ENCODE results near the gene RGS7. TPM values are rescaled to one million over a fixed set of nuclear protein-coding genes. Genes with fewer than 3 reads are reported as not detected.

RGS7 gene
- polyA plus RNA-seq, 3 donors from 2014 or later: not detected

- Mint-ChIP-seq H3K4me1 (no peaks in the 10 kb centered on the region), H3K36me3 (no peaks in the 10 kb centered on the region), H3K27me3 (ENCODE audit: low read depth in 3 of 3) (peaks cover 0 to 1% (median 0%) of the 10 kb centered on the region in 3 donors), H3K27ac (no peak overlapping the region), H3K4me3 (no peak overlapping the region), H3K9me3 (peaks cover 7 to 30% (median 13%) of the 10 kb centered on the region in 6 donors)
- DNase-seq: no peak
These were observed 270.3 kb downstream of the RGS7 start for GRCh38 chr1:241086686-241087085.

DNA sequence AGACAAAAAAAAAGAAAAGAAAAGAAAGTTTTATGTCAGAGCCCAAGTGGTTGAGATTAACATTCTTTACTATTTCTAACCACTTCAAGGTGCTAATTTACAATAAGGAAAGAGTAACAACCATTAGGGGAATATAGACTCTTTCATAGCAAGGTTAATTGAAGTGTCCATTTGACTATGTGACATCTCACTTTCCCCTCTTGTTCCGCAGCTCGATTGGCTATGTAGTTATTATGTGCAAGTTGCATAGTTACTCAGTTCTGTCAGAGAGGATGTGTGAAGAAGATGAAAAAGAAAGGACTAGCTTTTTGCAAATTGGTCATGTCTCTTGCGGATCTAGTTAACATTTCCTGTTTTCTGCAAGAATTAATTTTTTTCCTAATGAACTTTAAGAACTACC is 273.7 kb downstream of the RGS7 start:
- H3K27ac Mint-ChIP-seq: no peak overlapping the region
- no peaks in the 10 kb centered on the region for H3K4me1 Mint-ChIP-seq
- no peak overlapping the region for H3K4me3 Mint-ChIP-seq
- no peak for DNase-seq
- H3K27me3 Mint-ChIP-seq (ENCODE audit: low read depth in 3 of 3): peaks cover 0 to 3% (median 1%) of the 10 kb centered on the region in 3 donors
- H3K36me3 Mint-ChIP-seq: no peaks in the 10 kb centered on the region
- H3K9me3 Mint-ChIP-seq: peaks cover 3 to 30% (median 10%) of the 10 kb centered on the region in 6 donors

GRCh38 chr1:241081473-241081872 is 275.5 kb downstream of the RGS7 start:
- Mint-ChIP-seq H3K36me3 (no peaks in the 10 kb centered on the region), H3K27me3 (ENCODE audit: low read depth in 3 of 3) (peaks cover 0 to 3% (median 1%) of the 10 kb centered on the region in 3 donors), H3K9me3 (peaks cover 0 to 23% (median 6%) of the 10 kb centered on the region in 6 donors), H3K4me3 (no peak overlapping the region), H3K4me1 (no peaks in the 10 kb centered on the region), H3K27ac (no peak overlapping the region)
- no peak for DNase-seq

- H3K27ac Mint-ChIP-seq: no peak overlapping the region
These were observed 277.5 kb downstream of the RGS7 start for GRCh38 chr1:241079459-241079858.

GRCh38 chr1:241079047-241079446 is 278.0 kb downstream of the RGS7 start:
- H3K27ac Mint-ChIP-seq: no peak overlapping the region
- H3K4me1 Mint-ChIP-seq: no peaks in the 10 kb centered on the region
- no peak for DNase-seq

More at GRCh38 chr1:241079459-241079858, 277.5 kb downstream of the RGS7 start:
- Mint-ChIP-seq H3K4me1 (no peaks in the 10 kb centered on the region), H3K27me3 (ENCODE audit: low read depth in 3 of 3) (peaks cover 0 to 3% (median 1%) of the 10 kb centered on the region in 3 donors), H3K4me3 (no peak overlapping the region), H3K9me3 (peaks cover 0 to 12% (median 4%) of the 10 kb centered on the region in 6 donors), H3K36me3 (no peaks in the 10 kb centered on the region)
- DNase-seq: no peak

GRCh38 chr1:241077386-241078147 is 279.4 kb downstream of the RGS7 start:
- Mint-ChIP-seq H3K27ac (no peak overlapping the region), H3K4me1 (no peaks in the 10 kb centered on the region), H3K27me3 (ENCODE audit: low read depth in 3 of 3) (peaks cover 0 to 3% (median 1%) of the 10 kb centered on the region in 3 donors), H3K9me3 (peaks cover 0 to 14% (median 4%) of the 10 kb centered on the region in 6 donors), H3K36me3 (no peaks in the 10 kb centered on the region), H3K4me3 (no peak overlapping the region)
- DNase-seq: no peak

More at GRCh38 chr1:241079047-241079446, 278.0 kb downstream of the RGS7 start:
- peaks cover 0 to 9% (median 4%) of the 10 kb centered on the region in 6 donors for H3K9me3 Mint-ChIP-seq
- H3K36me3 Mint-ChIP-seq: no peaks in the 10 kb centered on the region
- no peak overlapping the region for H3K4me3 Mint-ChIP-seq
- H3K27me3 Mint-ChIP-seq (ENCODE audit: low read depth in 3 of 3): peaks cover 0 to 3% (median 1%) of the 10 kb centered on the region in 3 donors

DNA sequence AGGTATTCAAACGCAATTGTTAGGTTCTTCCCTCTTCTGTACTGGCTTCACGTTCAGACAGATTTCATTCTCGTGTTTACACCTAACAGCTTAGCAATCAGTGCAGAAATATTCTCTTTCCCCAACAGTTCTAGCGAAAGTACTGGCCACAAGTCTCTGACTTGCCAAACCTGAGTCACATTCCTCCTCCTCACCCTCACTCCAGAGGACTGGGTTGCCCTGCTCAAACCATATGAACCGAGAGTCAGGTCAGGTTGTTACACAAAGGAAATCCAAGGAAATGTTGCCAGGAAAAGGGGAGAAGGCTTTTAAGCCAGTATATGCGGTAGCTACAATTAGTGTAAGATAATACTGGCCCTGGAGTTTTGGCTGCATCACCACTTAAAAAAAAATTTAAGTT is 282.5 kb downstream of the RGS7 start:
- DNase-seq: no peak
- H3K4me1 Mint-ChIP-seq: no peaks in the 10 kb centered on the region
- H3K27me3 Mint-ChIP-seq (ENCODE audit: low read depth in 3 of 3): peaks cover 0 to 3% (median 1%) of the 10 kb centered on the region in 3 donors
- peaks cover 0 to 9% (median 4%) of the 10 kb centered on the region in 6 donors for H3K9me3 Mint-ChIP-seq
- H3K36me3 Mint-ChIP-seq: no peaks in the 10 kb centered on the region
- H3K4me3 Mint-ChIP-seq: no peak overlapping the region
- no peak overlapping the region for H3K27ac Mint-ChIP-seq

DNA sequence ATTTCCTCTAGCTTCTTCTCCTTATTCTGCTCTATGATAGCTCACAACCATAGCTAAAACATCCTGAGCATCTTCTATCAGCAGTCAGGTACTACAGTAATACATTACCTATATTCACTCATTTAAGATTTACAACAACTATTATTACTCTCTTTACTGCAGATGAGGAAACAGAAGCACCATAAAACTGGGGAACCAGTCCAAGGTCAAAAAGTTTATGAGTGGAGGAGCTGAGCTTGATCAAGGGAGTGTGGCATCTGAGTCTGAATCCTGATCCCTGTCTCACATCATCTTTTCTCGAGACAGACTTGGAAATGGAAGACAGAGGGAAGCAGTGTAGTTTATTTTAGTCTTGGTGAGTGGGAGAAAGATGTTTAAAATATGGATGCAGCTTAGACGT is 288.6 kb downstream of the RGS7 start:
- Mint-ChIP-seq H3K27me3 (ENCODE audit: low read depth in 3 of 3) (peaks cover 0 to 1% (median 0%) of the 10 kb centered on the region in 3 donors), H3K36me3 (no peaks in the 10 kb centered on the region), H3K4me3 (no peak overlapping the region), H3K4me1 (no peaks in the 10 kb centered on the region), H3K9me3 (peaks cover 0 to 12% (median 7%) of the 10 kb centered on the region in 6 donors), H3K27ac (no peak overlapping the region)
- DNase-seq: no peak

DNA sequence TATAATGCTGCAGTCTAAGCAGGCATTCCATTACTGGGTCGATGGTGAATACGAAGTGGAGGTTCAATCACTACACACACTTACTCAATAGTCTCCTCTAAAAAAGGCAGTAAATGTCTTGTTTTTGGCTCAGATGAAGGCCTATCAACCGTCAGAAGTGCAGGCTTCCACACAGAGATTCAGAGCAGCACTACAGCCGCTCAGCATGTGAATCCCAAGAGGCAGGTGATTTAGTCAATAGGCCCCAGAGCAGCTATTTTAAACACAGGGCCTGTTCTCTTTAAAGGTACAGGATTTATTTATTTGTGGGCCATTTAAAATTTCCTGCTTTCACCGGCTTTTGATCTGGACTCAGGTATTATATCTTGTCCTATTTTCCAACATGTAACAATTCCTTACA is 293.7 kb downstream of the RGS7 start:
- Mint-ChIP-seq H3K4me3 (no peak overlapping the region), H3K36me3 (no peaks in the 10 kb centered on the region), H3K9me3 (peaks cover 2 to 15% (median 6%) of the 10 kb centered on the region in 6 donors), H3K4me1 (no peaks in the 10 kb centered on the region), H3K27me3 (ENCODE audit: low read depth in 3 of 3) (no peaks in the 10 kb centered on the region), H3K27ac (no peak overlapping the region)
- DNase-seq: no peak

GRCh38 chr1:241061062-241061461 is 295.9 kb downstream of the RGS7 start:
- Mint-ChIP-seq H3K27me3 (ENCODE audit: low read depth in 3 of 3) (peaks cover 0 to 1% (median 0%) of the 10 kb centered on the region in 3 donors), H3K9me3 (peaks cover 2 to 16% (median 5%) of the 10 kb centered on the region in 6 donors), H3K4me3 (no peak overlapping the region), H3K27ac (no peak overlapping the region), H3K36me3 (no peaks in the 10 kb centered on the region), H3K4me1 (no peaks in the 10 kb centered on the region)
- no peak for DNase-seq

DNA sequence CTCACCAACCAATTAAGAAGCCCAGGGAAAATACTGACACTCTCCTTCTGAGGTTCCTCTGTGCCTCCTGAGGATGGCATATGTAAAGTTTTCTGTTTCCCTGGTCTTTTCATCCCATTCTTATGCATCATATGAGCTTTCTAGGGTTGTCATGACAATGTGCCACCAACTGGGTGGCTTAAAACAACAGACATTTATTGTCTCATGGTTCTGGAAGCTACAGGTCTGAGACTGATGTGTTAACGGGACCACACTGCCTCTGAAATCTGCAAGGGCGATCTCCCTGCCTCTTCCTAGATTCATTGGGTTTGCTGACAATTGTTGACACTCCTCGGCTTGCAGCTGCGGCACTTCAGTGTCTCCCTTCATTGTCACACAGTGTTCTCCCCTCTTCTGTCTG is 308.4 kb downstream of the RGS7 start:
- no peaks in the 10 kb centered on the region for H3K27me3 Mint-ChIP-seq (ENCODE audit: low read depth in 3 of 3)
- no peak for DNase-seq
- H3K4me3 Mint-ChIP-seq: no peak overlapping the region
- H3K27ac Mint-ChIP-seq: no peak overlapping the region
- H3K4me1 Mint-ChIP-seq: no peaks in the 10 kb centered on the region
- no peaks in the 10 kb centered on the region for H3K36me3 Mint-ChIP-seq
- H3K9me3 Mint-ChIP-seq: peaks cover 0 to 16% (median 9%) of the 10 kb centered on the region in 6 donors

DNA sequence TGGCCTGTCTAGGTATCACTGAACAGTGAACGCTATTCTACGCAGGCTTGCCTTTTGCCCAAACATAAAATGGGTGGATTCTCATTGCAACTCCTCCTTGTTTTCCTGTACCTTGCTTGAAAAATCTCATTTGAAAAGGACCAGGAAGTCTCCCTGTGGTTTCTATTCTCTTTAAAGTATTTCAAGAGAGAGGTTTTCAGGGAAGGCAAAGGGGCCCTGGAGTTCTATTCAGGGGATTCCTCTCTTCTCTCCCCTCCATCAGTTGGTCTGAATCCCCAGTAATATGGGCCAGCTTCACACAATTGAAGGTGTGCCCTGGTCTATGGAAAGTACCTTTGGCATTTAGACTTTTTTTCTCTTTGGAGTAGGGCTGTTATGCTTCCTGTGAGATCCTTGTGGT is 311.3 kb downstream of the RGS7 start:
- H3K27me3 Mint-ChIP-seq (ENCODE audit: low read depth in 3 of 3): no peaks in the 10 kb centered on the region
- no peak overlapping the region for H3K4me3 Mint-ChIP-seq
- no peak overlapping the region for H3K27ac Mint-ChIP-seq
- H3K9me3 Mint-ChIP-seq: peaks cover 0 to 19% (median 6%) of the 10 kb centered on the region in 6 donors
- no peaks in the 10 kb centered on the region for H3K4me1 Mint-ChIP-seq
- no peaks in the 10 kb centered on the region for H3K36me3 Mint-ChIP-seq
- DNase-seq: no peak

GRCh38 chr1:241034203-241034936 is 322.6 kb downstream of the RGS7 start:
- Mint-ChIP-seq H3K36me3 (no peaks in the 10 kb centered on the region), H3K27ac (no peak overlapping the region), H3K9me3 (peaks cover 0 to 20% (median 2%) of the 10 kb centered on the region in 6 donors), H3K27me3 (ENCODE audit: low read depth in 3 of 3) (no peaks in the 10 kb centered on the region), H3K4me3 (no peak overlapping the region), H3K4me1 (no peaks in the 10 kb centered on the region)
- DNase-seq: no peak

GRCh38 chr1:241024834-241025233 is 332.2 kb downstream of the RGS7 start:
- peaks cover 0 to 4% (median 0%) of the 10 kb centered on the region in 3 donors for H3K36me3 Mint-ChIP-seq
- no peaks in the 10 kb centered on the region for H3K27me3 Mint-ChIP-seq (ENCODE audit: low read depth in 3 of 3)
- no peak overlapping the region for H3K27ac Mint-ChIP-seq
- no peaks in the 10 kb centered on the region for H3K4me1 Mint-ChIP-seq
- H3K4me3 Mint-ChIP-seq: no peak overlapping the region
- H3K9me3 Mint-ChIP-seq: peaks cover 2 to 21% (median 7%) of the 10 kb centered on the region in 6 donors
- no peak for DNase-seq

Measured in immature natural killer cell (primary cell).